ENCODE results near the gene EPHB3. TPM values are rescaled to one million over a fixed set of nuclear protein-coding genes. Genes with fewer than 3 reads are reported as not detected.

The EPHB3 gene
- total and polyA plus RNA-seq, 12 donors = 0.38 to 4.0 (median 1.5) TPM

GRCh38 chr3:184553385-184553784 is 8.2 kb upstream of the EPHB3 start:
- no peak for TF ChIP-seq CTCF (IDR thresholded peaks at IDR 0.05)
- DNase-seq (no peak), ATAC-seq (no peak)
- H3K4me3 ChIP-seq = no peak overlapping the region
- no peaks in the 10 kb centered on the region for H3K9me3 ChIP-seq
- 74 to 82% methylated on average over 4 of the region's 4 CpGs for WGBS, 2 donors
- intact Hi-C loops (cut with DNase I) = no loop called here
- peaks cover 0 to 54% (median 38%) of the 10 kb centered on the region in 7 donors for H3K27me3 ChIP-seq
- H3K4me1 ChIP-seq = peaks cover 0 to 17% (median 5%) of the 10 kb centered on the region in 9 donors
- no peak overlapping the region for H3K27ac ChIP-seq
- no peaks in the 10 kb centered on the region for H3K36me3 ChIP-seq

- ATAC-seq (no peak), DNase-seq (no peak)
- WGBS, 2 donors = 90 to 94% methylated on average over 5 of the region's 5 CpGs
- H3K4me1 ChIP-seq = peaks cover 0 to 17% (median 5%) of the 10 kb centered on the region in 9 donors
- no peaks in the 10 kb centered on the region for H3K9me3 ChIP-seq
- peaks cover 0 to 65% (median 47%) of the 10 kb centered on the region in 7 donors for H3K27me3 ChIP-seq
- no peak overlapping the region for H3K27ac ChIP-seq
- no peak overlapping the region for H3K4me3 ChIP-seq
- intact Hi-C loops (cut with DNase I) = no loop called here
- no peaks in the 10 kb centered on the region for H3K36me3 ChIP-seq
- no peak for TF ChIP-seq CTCF (IDR thresholded peaks at IDR 0.05)
Observed at GRCh38 chr3:184554461-184554860, 7.1 kb upstream of the EPHB3 start.

- no peak for TF ChIP-seq CTCF (IDR thresholded peaks at IDR 0.05)
- Histone ChIP-seq H3K4me1 (peaks cover 6 to 30% (median 17%) of the 10 kb centered on the region in 9 donors), H3K27ac (no peak overlapping the region), H3K27me3 (peaks cover 0 to 77% (median 42%) of the 10 kb centered on the region in 7 donors), H3K9me3 (no peaks in the 10 kb centered on the region), H3K4me3 (no peak overlapping the region), H3K36me3 (no peaks in the 10 kb centered on the region)
- 40 to 49% methylated on average over 15 of the region's 15 CpGs for WGBS, 2 donors
- ATAC-seq (no peak), DNase-seq (no peak)
- intact Hi-C loops (cut with DNase I) = no loop called here
Observed at GRCh38 chr3:184556582-184557347, 4.8 kb upstream of the EPHB3 start.

GRCh38 chr3:184557348-184557950 is 4.1 kb upstream of the EPHB3 start:
- H3K4me1 ChIP-seq = peaks cover 6 to 33% (median 18%) of the 10 kb centered on the region in 9 donors
- H3K36me3 ChIP-seq = no peaks in the 10 kb centered on the region
- TF ChIP-seq CTCF (IDR thresholded peaks at IDR 0.05) = no peak
- no peak overlapping the region for H3K27ac ChIP-seq
- intact Hi-C loops (cut with DNase I) = no loop called here
- H3K27me3 ChIP-seq = peaks cover 0 to 75% (median 47%) of the 10 kb centered on the region in 7 donors
- no peaks in the 10 kb centered on the region for H3K9me3 ChIP-seq
- ATAC-seq = no peak
- DNase-seq = no peak
- WGBS, 2 donors = 73 to 74% methylated on average over 7 of the region's 7 CpGs
- H3K4me3 ChIP-seq = no peak overlapping the region

All from heart right ventricle (tissue), 16 donors.